Adrenal gland (tissue), 12 donors: ENCODE measurements around the gene PKP3. TPM values are rescaled to one million over a fixed set of nuclear protein-coding genes. Genes with fewer than 3 reads are reported as not detected.

ENCODE experiments used
- DNase-seq, 7 donors: peaks; one replicate each; pipeline ENCODE4 v3.0.0-alpha.2; 2019 to 2020
- H3K27ac ChIP-seq, 5 donors: fragments of 200-600 bp; sonication (generic) in 4 of 5; 1 replicate in 3 of 5; 2 replicates in 2 of 5; pipeline versions ENCODE4 v1.5.1 to v1.8.0; 2016 to 2020; ENCODE audit warnings: mild to moderate bottlenecking in 1 of 5
- H3K27me3 ChIP-seq: fragments of 200-600 bp; 2 replicates; pipeline ENCODE4 v1.8.0; 2021
- H3K36me3 ChIP-seq, 2 donors: fragments of 200-600 bp; replicated peaks in 1 of 2; 1 replicate in 1 of 2; 2 replicates in 1 of 2; pipeline versions ENCODE4 v1.5.1 to v1.8.0; 2018 to 2022
- H3K4me1 ChIP-seq, 2 donors: fragments of 200-600 bp; replicated peaks in 1 of 2; 1 replicate in 1 of 2; 2 replicates in 1 of 2; pipeline versions ENCODE4 v1.5.1 to v1.8.0; 2018 to 2021
- H3K4me3 ChIP-seq, 4 donors: fragments of 200-600 bp; sonication (generic) in 3 of 4; one replicate each; pipeline ENCODE4 v1.5.1; 2016 to 2018
- H3K9me3 ChIP-seq, 3 donors: fragments of 200-600 bp; sonication (generic) in 1 of 3; replicated peaks in 1 of 3; 1 replicate in 2 of 3; 2 replicates in 1 of 3; pipeline versions ENCODE4 v1.5.1 to v1.8.0; 2016 to 2021
- POLR2A ChIP-seq, 2 donors: fragments of 450-650 bp; IDR thresholded peaks; one replicate each; pipeline ENCODE4 v1.6.1; 2017; ENCODE audit warnings: antibody characterized with exemption in 2 of 2, mild to moderate bottlenecking in 2 of 2, moderate library complexity in 1 of 2
- WGBS, 4 donors: extraction: QIAGEN DNeasy Blood & Tissue Kit in 2 of 4; methylation state at CpG; one replicate each; pipeline versions ENCODE4 v1.1.5 to v1.1.7; 2013 to 2017; 5-methylcytosine and 5-hydroxymethylcytosine counted together
- intact Hi-C, 2 donors: fragments of 100-400 bp; cut with DNase I; formaldehyde crosslinking; loops; one replicate each; pipeline versions ENCODE4 v1.14.1 to v1.15.0; 2022 to 2023
- polyA plus RNA-seq, 3 donors: library from polyadenylated mRNA; stranded (reverse); fragments of 200-250 nt in 2 of 3; fragments of 350-450 nt in 1 of 3; fragmentation: Illumina TruSeq in 1 of 3; extraction: RNeasy Lipid Tissue Mini Kit (QIAGEN cat#74804) in 1 of 3; gene quantifications; one replicate each; pipeline ENCODE4 v1.2.3, GENCODE V29; 2013 to 2014
- total RNA-seq, 9 donors: library from RNA; depleted of rRNA in 4 of 9; stranded (reverse); fragments of >200 nt in 4 of 9; fragments of 120-200 nt in 1 of 9; fragmentation: NEBNext Ultra II Directional in 1 of 9; extraction: Animal tissue kit (Norgen Biotek cat#: 25700) in 1 of 9; gene quantifications; one replicate each; pipeline versions ENCODE4 v1.1.0 to v1.2.4, GENCODE V29; 2013 to 2023
- TF ChIP-seq, protein P1 (sequence below), 6 experiments: fragments of 450-650 bp in 4 of 6; fragments of 200-600 bp in 2 of 6; sonication (generic) in 1 of 6; IDR thresholded peaks; 1 replicate in 5 of 6; 2 replicates in 1 of 6; pipeline versions ENCODE4 v1.5.1 to v1.8.0; 2016 to 2021; ENCODE audit warnings: antibody characterized with exemption in 6 of 6, mild to moderate bottlenecking in 2 of 6, moderate library complexity in 1 of 6
- donor health status: healthy with polysubstance abuse.
- donor health status: Bipolar disorder and iron deficiency.
- donor health status: DM: yes; HTN: yes; CAD: no.
- donor health status: DM: no; HTN: no; CAD: no.
- donor health status: DM: no; HTN: no; CAD: no.
- donor health status: DM: yes; HTN: yes; CAD: no.

The PKP3 gene
- total and polyA plus RNA-seq, 12 donors, result 0.37 to 0.65 (median 0.55) TPM; not detected in 8

DNA sequence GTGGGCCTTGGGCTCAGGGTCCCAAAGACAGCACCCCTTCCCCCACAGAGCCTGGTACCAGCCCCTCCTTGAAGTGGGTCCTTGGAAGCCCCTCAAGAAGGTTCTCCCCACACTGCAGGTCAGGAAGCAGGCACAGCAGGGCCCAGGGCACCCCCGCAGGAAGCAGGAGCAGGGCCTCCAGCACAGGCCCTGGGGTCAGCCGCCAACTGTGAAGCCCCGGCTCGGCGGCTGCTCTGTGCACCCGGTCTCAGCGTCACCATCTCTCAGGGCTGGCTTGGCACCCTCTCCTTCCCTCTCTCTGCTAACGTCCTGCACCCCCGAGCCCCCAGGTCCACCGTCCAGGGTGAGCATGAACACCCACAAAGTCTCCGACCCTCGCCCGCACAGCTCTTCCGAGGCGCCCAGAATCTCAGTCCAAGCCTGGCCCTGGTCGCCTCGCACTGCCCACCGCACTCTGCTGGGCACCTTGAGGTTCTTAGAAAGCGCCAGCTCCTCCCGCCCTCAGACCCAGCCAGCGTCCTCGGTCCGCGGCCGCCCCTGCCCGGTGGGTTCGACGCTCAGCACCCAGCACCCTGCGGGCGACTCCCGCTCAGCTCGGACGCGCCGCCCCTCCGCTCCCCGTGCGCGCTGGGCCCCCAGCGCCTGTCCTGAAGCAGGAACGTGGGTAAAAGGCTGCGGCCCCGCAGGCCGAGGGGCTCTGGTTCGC lies 22.2 kb downstream of the PKP3 start:
- Histone ChIP-seq H3K27ac (peak overlapping the region in 3 of 5 donors; percentile 20 to 74 (median 27)), H3K4me1 (no peaks in the 10 kb centered on the region), H3K9me3 (no peaks in the 10 kb centered on the region), H3K36me3 (no peaks in the 10 kb centered on the region), H3K4me3 (peak overlapping the region in 1 of 4 donors; percentile 54), H3K27me3 (peaks cover 42% of the 10 kb centered on the region)
- intact Hi-C loops, result no loop called here
- no peak for DNase-seq
- TF ChIP-seq POLR2A (IDR thresholded peaks at IDR 0.05), result no peak
- TF ChIP-seq, protein P1, sequence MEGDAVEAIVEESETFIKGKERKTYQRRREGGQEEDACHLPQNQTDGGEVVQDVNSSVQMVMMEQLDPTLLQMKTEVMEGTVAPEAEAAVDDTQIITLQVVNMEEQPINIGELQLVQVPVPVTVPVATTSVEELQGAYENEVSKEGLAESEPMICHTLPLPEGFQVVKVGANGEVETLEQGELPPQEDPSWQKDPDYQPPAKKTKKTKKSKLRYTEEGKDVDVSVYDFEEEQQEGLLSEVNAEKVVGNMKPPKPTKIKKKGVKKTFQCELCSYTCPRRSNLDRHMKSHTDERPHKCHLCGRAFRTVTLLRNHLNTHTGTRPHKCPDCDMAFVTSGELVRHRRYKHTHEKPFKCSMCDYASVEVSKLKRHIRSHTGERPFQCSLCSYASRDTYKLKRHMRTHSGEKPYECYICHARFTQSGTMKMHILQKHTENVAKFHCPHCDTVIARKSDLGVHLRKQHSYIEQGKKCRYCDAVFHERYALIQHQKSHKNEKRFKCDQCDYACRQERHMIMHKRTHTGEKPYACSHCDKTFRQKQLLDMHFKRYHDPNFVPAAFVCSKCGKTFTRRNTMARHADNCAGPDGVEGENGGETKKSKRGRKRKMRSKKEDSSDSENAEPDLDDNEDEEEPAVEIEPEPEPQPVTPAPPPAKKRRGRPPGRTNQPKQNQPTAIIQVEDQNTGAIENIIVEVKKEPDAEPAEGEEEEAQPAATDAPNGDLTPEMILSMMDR (IDR thresholded peaks at IDR 0.05), result no peak
- WGBS, 4 donors, result 11 to 19% (median 14%) methylated on average over 18 to 45 of the region's 45 CpGs

DNA sequence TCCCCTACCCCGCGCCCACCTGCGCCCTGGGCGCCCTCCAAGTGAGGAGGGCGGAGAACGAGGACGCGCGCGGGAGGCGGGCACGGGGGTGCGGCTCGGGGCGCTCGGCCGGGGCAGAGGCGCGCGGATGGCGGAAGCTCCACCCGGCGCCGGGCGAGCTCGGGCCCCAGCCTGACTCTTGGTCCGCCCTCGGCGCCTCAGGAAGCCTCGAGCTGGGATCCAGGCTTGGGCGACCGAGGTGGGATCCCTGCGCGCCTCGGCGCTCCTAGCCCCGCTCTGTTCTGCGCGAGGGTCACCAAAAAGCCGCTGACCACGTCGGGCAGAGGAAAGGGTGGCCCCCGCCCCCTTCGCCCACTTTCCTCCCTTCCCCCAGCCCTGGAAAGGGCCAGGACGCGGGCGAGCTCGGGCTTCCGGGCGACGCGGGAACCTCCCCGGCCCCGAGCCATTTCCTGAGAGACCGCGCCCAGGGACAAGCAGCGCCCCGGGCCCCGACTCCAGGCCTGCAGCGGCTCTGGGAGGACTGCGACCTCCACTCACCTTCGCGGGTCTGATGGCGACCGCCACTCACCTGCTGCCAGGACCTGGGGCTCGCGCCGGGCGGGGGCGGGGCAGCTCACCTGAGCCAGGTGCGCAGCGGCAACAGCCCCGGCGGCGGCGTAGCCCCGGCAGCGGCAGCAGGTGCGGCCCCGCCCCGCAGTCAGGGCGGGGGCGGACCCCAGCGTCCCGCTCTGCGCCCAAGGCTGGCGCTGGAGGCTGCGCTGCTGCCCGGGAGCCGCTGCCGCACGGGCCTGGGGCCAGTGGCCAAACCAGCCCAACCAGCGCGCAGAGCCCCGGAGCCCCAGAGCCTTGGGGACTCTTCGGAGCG lies 23.0 kb downstream of the PKP3 start:
- peaks cover 42% of the 10 kb centered on the region for H3K27me3 ChIP-seq
- H3K27ac ChIP-seq, result peak overlapping the region in 3 of 5 donors; percentile 20 to 74 (median 27)
- no peak for DNase-seq

DNA sequence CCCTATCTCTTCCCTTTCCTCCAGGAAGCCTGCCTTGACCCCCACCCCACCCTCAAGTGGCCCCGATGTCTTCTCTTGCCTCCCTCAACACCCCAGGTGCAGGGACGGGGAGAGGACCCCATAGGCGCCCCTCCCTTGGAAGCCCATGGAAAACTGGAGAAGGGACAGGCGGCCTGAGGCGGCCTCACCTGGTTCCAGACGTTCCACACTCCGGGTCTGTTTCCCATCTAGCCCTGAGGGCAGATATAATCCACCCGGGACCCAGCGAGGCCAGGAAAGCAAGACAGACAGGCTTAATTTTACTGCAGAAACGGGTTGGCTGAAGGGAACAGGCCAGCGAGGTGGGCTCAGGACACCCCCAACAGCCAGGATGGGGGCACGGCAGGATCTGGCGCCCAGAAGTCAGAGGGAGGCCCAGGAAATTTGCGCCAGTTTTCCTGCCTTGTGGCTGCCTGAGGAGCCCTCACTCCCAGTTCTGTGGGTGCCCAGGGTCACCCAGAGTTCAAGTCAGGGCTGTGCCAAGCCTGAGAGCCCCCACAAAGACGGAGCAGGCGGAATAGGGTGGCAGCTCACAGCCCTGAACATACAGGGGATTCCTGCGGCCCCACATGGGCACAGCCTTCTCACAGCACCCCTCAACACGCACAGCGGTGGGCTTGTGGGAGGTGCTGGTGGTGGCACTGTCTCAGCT lies 23.8 kb downstream of the PKP3 start:
- peaks cover 42% of the 10 kb centered on the region for H3K27me3 ChIP-seq
- 53 to 55% (median 54%) methylated on average over 17 to 19 of the region's 19 CpGs for WGBS, 4 donors
- H3K36me3 ChIP-seq, result no peaks in the 10 kb centered on the region
- H3K9me3 ChIP-seq, result no peaks in the 10 kb centered on the region
- no peak overlapping the region for H3K27ac ChIP-seq
- H3K4me1 ChIP-seq, result no peaks in the 10 kb centered on the region
- TF ChIP-seq, protein P1 (IDR thresholded peaks at IDR 0.05), result no peak
- TF ChIP-seq POLR2A (IDR thresholded peaks at IDR 0.05), result no peak
- DNase-seq, result no peak
- intact Hi-C loops, result no loop called here
- peak overlapping the region in 1 of 4 donors; percentile 54 for H3K4me3 ChIP-seq

More for the DNA sequence above, 23.0 kb downstream of the PKP3 start:
- intact Hi-C loops, result no loop called here
- WGBS, 4 donors, result 0 to 2% (median 1%) methylated on average over 27 to 94 of the region's 97 CpGs; no CpG with 5 or more reads in 1 of the 4 donors
- Histone ChIP-seq H3K4me1 (no peaks in the 10 kb centered on the region), H3K4me3 (peak overlapping the region in 2 of 4 donors; percentile 18 to 54), H3K36me3 (no peaks in the 10 kb centered on the region), H3K9me3 (no peaks in the 10 kb centered on the region)
- TF ChIP-seq POLR2A (IDR thresholded peaks at IDR 0.05), result no peak
- TF ChIP-seq, protein P1 (IDR thresholded peaks at IDR 0.05), result no peak
